ENCODE data around the gene DNAJB5. TPM values are rescaled to one million over a fixed set of nuclear protein-coding genes. Genes with fewer than 3 reads are reported as not detected.

DNAJB5 gene
- total and polyA plus RNA-seq, 2 donors (not counting 1 experiment from before 2014, with no cell fraction given) = 8.1 to 9.9 TPM

DNA sequence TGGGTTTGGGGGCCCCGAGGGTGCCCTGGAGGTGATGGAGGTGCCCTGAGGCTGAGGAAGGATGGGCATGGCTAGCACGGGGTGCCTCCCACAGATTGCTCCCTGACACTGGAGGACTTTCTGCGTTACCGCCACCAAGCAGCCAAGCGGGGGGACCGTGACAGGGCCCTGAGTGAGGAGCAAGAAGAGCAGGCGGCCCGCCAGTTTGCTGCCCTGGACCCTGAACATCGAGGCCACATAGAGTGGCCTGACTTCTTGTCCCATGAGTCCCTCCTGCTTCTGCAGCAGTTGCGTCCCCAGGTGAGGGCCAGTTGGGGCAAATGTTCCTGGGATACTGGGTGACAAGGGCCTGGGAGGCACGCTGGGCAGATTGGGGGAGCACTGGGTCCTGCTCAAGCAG lies 13.1 kb upstream of the DNAJB5 start:
- H3K27me3 ChIP-seq (ENCODE audit: control insufficient read depth, insufficient read depth, low read length) = peaks cover 12% of the 10 kb centered on the region
- DNase-seq (ENCODE audit: low read depth in 2 of 2) = no peak
- TF ChIP-seq, protein P1, sequence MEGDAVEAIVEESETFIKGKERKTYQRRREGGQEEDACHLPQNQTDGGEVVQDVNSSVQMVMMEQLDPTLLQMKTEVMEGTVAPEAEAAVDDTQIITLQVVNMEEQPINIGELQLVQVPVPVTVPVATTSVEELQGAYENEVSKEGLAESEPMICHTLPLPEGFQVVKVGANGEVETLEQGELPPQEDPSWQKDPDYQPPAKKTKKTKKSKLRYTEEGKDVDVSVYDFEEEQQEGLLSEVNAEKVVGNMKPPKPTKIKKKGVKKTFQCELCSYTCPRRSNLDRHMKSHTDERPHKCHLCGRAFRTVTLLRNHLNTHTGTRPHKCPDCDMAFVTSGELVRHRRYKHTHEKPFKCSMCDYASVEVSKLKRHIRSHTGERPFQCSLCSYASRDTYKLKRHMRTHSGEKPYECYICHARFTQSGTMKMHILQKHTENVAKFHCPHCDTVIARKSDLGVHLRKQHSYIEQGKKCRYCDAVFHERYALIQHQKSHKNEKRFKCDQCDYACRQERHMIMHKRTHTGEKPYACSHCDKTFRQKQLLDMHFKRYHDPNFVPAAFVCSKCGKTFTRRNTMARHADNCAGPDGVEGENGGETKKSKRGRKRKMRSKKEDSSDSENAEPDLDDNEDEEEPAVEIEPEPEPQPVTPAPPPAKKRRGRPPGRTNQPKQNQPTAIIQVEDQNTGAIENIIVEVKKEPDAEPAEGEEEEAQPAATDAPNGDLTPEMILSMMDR (conservative IDR thresholded peaks at IDR 0.05 in 1 of 2, IDR thresholded peaks at IDR 0.05 in 1 of 2; ENCODE audit: low read depth in 1 of 2, low read length in 2 of 2) = no peak
- TF ChIP-seq EZH2 (IDR thresholded peaks at IDR 0.05; ENCODE audit: low read length, missing control alignments) = no peak

DNA sequence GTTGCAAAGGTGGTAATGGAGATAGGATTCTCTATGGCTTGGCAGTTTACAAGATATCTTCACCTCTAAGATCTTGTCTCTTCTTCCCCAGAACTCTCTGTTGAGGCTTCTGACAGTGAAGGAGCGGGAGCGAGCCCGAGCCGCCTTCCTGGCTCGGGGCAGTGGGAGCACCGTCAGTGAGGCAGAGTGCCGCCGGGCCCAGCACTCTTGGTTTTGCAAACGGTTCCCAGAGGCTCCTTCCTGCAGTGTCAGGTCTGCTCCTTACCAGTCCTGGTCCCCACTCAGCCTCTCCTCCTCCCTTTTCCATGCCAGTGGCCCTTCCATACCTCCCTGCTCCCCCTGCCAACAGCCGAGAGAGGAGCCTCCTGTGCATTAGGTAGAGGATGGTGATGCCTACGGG lies 12.6 kb upstream of the DNAJB5 start:
- Histone ChIP-seq H3K4me1 (ENCODE audit: control insufficient read depth, extremely low read depth, insufficient read depth, low read length) (no peaks in the 10 kb centered on the region), H3K79me2 (ENCODE audit: control insufficient read depth, insufficient read depth, low read length) (no peaks in the 10 kb centered on the region), H3K4me2 (ENCODE audit: extremely low read depth, insufficient read depth, low read length) (no peak overlapping the region), H4K20me1 (ENCODE audit: control insufficient read depth, extremely low read depth, insufficient read depth, low read length) (no peaks in the 10 kb centered on the region), H3K27me3 (ENCODE audit: control insufficient read depth, insufficient read depth, low read length) (peaks cover 12% of the 10 kb centered on the region), H3K9me3 (ENCODE audit: control insufficient read depth, insufficient read depth, low read depth, low read length) (no peaks in the 10 kb centered on the region), H3K4me3 (replicated peaks in 1 of 4; ENCODE audit: control extremely low read depth in 1 of 4, insufficient read depth in 1 of 4, low read depth in 3 of 4, low read length in 4 of 4) (no peak overlapping the region), H2AFZ (ENCODE audit: low read length) (no peak overlapping the region), H3K9ac (ENCODE audit: insufficient read depth, low read length) (no peak overlapping the region), H3K27ac (ENCODE audit: insufficient read depth, low read length) (no peak overlapping the region), H3K36me3 (ENCODE audit: control insufficient read depth, insufficient read depth, low read length) (no peaks in the 10 kb centered on the region)
- TF ChIP-seq EZH2 (IDR thresholded peaks at IDR 0.05; ENCODE audit: low read length, missing control alignments) = no peak
- TF ChIP-seq, protein P1 (conservative IDR thresholded peaks at IDR 0.05 in 1 of 2, IDR thresholded peaks at IDR 0.05 in 1 of 2; ENCODE audit: low read depth in 1 of 2, low read length in 2 of 2) = no peak
- no peak for DNase-seq (ENCODE audit: low read depth in 2 of 2)

More for the DNA sequence above, 13.1 kb upstream of the DNAJB5 start:
- H3K36me3 ChIP-seq (ENCODE audit: control insufficient read depth, insufficient read depth, low read length) = no peaks in the 10 kb centered on the region
- H3K9ac ChIP-seq (ENCODE audit: insufficient read depth, low read length) = no peak overlapping the region
- H3K4me2 ChIP-seq (ENCODE audit: extremely low read depth, insufficient read depth, low read length) = no peak overlapping the region
- no peaks in the 10 kb centered on the region for H3K9me3 ChIP-seq (ENCODE audit: control insufficient read depth, insufficient read depth, low read depth, low read length)
- no peak overlapping the region for H2AFZ ChIP-seq (ENCODE audit: low read length)
- H3K27ac ChIP-seq (ENCODE audit: insufficient read depth, low read length) = no peak overlapping the region
- no peaks in the 10 kb centered on the region for H4K20me1 ChIP-seq (ENCODE audit: control insufficient read depth, extremely low read depth, insufficient read depth, low read length)
- no peaks in the 10 kb centered on the region for H3K79me2 ChIP-seq (ENCODE audit: control insufficient read depth, insufficient read depth, low read length)
- no peaks in the 10 kb centered on the region for H3K4me1 ChIP-seq (ENCODE audit: control insufficient read depth, extremely low read depth, insufficient read depth, low read length)
- no peak overlapping the region for H3K4me3 ChIP-seq (replicated peaks in 1 of 4; ENCODE audit: control extremely low read depth in 1 of 4, insufficient read depth in 1 of 4, low read depth in 3 of 4, low read length in 4 of 4)

DNA sequence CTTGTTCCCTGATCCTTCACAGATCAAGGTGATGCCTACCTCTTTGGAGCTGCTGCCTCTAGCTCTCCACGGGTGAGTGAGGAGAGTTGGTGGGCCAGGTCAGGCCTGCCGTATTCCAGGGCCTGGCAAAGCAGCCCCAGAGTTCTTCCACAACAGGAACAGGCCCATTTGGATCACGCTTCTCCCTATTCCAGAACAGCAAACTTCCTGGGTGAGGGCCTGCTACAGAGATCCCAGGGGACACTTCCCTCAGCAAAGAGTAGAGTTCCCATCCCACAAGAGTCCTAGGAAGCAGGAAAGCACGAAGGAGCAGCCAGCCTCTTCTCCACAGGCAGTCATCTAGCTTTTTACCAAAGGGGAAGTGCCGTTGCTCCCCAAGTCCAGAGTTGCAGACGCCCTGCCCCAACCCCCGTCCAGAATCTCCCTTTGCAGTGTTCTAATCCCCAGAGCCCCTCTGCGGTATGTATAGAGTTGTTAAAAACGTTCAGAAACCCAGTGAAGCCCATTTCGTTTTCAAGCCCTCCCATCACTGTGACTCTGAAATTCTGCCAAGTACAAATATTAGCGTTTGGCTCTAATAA lies 9.3 kb upstream of the DNAJB5 start:
- Histone ChIP-seq H3K9ac (ENCODE audit: insufficient read depth, low read length) (no peak overlapping the region), H4K20me1 (ENCODE audit: control insufficient read depth, extremely low read depth, insufficient read depth, low read length) (no peaks in the 10 kb centered on the region), H3K27me3 (ENCODE audit: control insufficient read depth, insufficient read depth, low read length) (peaks cover 4% of the 10 kb centered on the region), H3K4me2 (ENCODE audit: extremely low read depth, insufficient read depth, low read length) (no peak overlapping the region), H2AFZ (ENCODE audit: low read length) (no peak overlapping the region), H3K79me2 (ENCODE audit: control insufficient read depth, insufficient read depth, low read length) (no peaks in the 10 kb centered on the region), H3K36me3 (ENCODE audit: control insufficient read depth, insufficient read depth, low read length) (no peaks in the 10 kb centered on the region), H3K9me3 (ENCODE audit: control insufficient read depth, insufficient read depth, low read depth, low read length) (no peaks in the 10 kb centered on the region), H3K27ac (ENCODE audit: insufficient read depth, low read length) (no peak overlapping the region), H3K4me1 (ENCODE audit: control insufficient read depth, extremely low read depth, insufficient read depth, low read length) (no peaks in the 10 kb centered on the region), H3K4me3 (replicated peaks in 1 of 4; ENCODE audit: control extremely low read depth in 1 of 4, insufficient read depth in 1 of 4, low read depth in 3 of 4, low read length in 4 of 4) (no peak overlapping the region)
- no peak for DNase-seq (ENCODE audit: low read depth in 2 of 2)
- TF ChIP-seq EZH2 (IDR thresholded peaks at IDR 0.05; ENCODE audit: low read length, missing control alignments) = no peak

Measured in fibroblast of lung (primary cell).